Measurements from ENCODE around the gene RBM26. TPM values are rescaled to one million over a fixed set of nuclear protein-coding genes. Genes with fewer than 3 reads are reported as not detected.

RBM26 gene
- total and polyA plus RNA-seq, 9 donors, result 32.4 to 60.3 (median 48.2) TPM

DNA sequence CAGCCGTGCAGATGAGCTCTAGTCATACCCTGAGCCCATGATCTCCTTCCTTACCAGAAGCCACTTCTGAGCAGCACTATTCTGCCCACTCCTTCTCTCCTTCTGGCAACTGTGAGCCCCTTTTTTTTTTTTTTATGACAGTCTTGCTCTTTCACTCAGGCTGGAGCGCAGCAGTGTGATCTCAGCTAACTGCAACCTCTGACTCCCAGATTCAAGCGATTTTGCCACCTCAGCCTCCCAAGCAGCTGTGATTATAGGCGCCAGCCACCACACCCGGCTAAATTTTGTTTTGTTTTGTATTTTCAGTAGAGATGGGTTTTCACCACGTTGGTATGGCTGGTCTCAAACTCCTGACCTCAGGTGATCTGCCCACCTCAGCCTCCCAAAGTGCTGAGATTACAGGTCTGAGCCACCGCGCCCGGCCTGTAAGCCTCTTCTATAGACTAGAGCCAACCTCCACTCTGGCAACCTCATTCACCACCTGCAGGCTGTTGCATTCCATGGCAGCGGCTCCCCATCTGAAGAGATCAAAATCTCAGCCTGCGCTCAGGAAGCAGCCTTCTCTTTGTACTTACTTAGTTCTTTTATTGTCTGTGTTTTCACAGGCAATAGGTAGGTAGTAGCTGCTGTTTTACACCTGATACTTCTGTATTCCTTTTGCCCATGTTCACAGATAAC lies 40.1 kb upstream of the RBM26 start:
- no peaks in the 10 kb centered on the region for H3K36me3 ChIP-seq (ENCODE audit: control insufficient read depth, insufficient read depth, low read length)
- H3K27me3 ChIP-seq (ENCODE audit: control insufficient read depth, insufficient read depth, low read length), result no peaks in the 10 kb centered on the region
- WGBS (ENCODE audit: insufficient coverage), result 73% methylated on average over 5 of the region's 11 CpGs
- DNase-seq, result no peak
- no peak overlapping the region for H3K4me3 ChIP-seq (ENCODE audit: low read length)
- no peaks in the 10 kb centered on the region for H3K4me1 ChIP-seq (ENCODE audit: control insufficient read depth, insufficient read depth, low read length)
- no peaks in the 10 kb centered on the region for H3K9me3 ChIP-seq (replicated peaks; ENCODE audit: control insufficient read depth, low read depth, low read length)
- H3K27ac ChIP-seq (ENCODE audit: low read length), result no peak overlapping the region

DNA sequence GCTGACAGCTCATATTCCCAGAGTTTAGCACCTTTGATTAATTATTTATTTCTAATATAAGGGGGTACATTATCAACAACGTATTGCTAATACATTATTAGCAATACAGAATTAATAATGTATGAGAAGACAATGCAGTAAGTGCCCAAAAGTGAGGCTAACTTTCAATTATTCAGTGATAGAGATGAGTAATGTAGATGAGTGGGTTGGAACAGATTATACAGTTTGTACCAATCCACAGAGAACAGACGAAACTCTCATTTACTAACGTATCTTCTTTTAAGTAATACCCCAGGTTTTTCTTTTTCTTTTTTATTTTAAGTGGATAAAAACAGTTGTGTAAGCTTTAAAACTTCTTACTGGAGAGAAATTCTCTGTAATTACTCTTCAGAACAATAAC lies 36.7 kb upstream of the RBM26 start:
- Histone ChIP-seq H3K27ac (ENCODE audit: low read length) (no peak overlapping the region), H3K4me1 (ENCODE audit: control insufficient read depth, insufficient read depth, low read length) (no peaks in the 10 kb centered on the region), H3K27me3 (ENCODE audit: control insufficient read depth, insufficient read depth, low read length) (no peaks in the 10 kb centered on the region), H3K9me3 (replicated peaks; ENCODE audit: control insufficient read depth, low read depth, low read length) (no peaks in the 10 kb centered on the region), H3K36me3 (ENCODE audit: control insufficient read depth, insufficient read depth, low read length) (no peaks in the 10 kb centered on the region), H3K4me3 (ENCODE audit: low read length) (no peak overlapping the region)
- WGBS (ENCODE audit: insufficient coverage), result no CpG with 5 or more reads among the region's 3 CpGs
- DNase-seq, result no peak

DNA sequence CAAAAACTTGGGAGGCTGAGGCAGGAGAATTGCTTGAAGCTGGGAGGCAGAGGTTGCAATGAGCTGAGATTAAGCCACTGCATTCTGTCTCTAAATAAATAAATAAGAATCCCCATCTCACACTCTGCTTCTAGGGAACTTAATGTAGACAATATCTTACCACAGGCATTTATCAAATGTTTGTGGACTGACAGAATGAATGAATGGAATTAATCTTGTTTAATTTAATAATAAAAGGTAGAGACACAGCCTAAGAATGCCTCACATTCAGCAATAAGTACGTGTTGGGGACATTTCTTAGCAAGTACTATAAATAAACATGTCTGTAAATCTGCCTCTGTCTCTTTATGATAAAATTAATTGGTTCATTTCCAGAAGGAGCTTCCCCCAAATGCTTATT lies 36.2 kb upstream of the RBM26 start:
- no peak overlapping the region for H3K27ac ChIP-seq (ENCODE audit: low read length)
- DNase-seq, result no peak

DNA sequence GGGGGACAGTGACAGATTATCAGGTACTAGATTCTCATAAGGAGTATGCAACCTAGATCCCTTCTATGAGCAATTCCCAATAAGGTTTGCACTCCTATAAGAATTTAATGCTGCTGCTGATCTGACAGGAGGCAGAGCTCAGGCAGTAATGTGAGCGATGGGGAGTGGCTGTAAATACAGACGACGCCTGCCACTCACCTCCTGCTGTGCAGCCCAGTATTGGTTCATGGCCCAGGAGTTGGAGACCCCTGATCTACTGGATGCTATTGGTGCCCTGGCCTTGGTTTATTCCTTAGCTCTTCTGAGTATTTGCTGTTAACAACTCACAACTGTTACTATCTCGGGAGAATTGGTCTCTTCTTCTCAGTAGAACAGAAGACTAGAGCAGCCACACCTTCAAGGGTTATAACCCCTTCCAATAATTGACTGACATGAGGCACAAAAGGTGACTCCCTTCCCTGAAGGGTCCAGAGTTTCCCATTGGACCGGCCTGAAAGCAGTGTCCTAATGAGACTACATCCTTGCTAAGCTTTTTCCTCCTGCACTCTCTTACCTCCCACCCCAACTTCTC lies 35.0 kb upstream of the RBM26 start:
- Histone ChIP-seq H3K4me3 (ENCODE audit: low read length) (no peak overlapping the region), H3K27me3 (ENCODE audit: control insufficient read depth, insufficient read depth, low read length) (no peaks in the 10 kb centered on the region), H3K9me3 (replicated peaks; ENCODE audit: control insufficient read depth, low read depth, low read length) (no peaks in the 10 kb centered on the region), H3K27ac (ENCODE audit: low read length) (no peak overlapping the region), H3K36me3 (ENCODE audit: control insufficient read depth, insufficient read depth, low read length) (no peaks in the 10 kb centered on the region), H3K4me1 (ENCODE audit: control insufficient read depth, insufficient read depth, low read length) (no peaks in the 10 kb centered on the region)
- WGBS (ENCODE audit: insufficient coverage), result 63% methylated on average over 5 of the region's 5 CpGs
- no peak for DNase-seq

More for the DNA sequence above, 36.2 kb upstream of the RBM26 start:
- H3K27me3 ChIP-seq (ENCODE audit: control insufficient read depth, insufficient read depth, low read length), result no peaks in the 10 kb centered on the region
- no peaks in the 10 kb centered on the region for H3K4me1 ChIP-seq (ENCODE audit: control insufficient read depth, insufficient read depth, low read length)
- no peaks in the 10 kb centered on the region for H3K9me3 ChIP-seq (replicated peaks; ENCODE audit: control insufficient read depth, low read depth, low read length)
- WGBS (ENCODE audit: insufficient coverage), result no CpG with 5 or more reads among the region's 1 CpG
- no peaks in the 10 kb centered on the region for H3K36me3 ChIP-seq (ENCODE audit: control insufficient read depth, insufficient read depth, low read length)
- H3K4me3 ChIP-seq (ENCODE audit: low read length), result no peak overlapping the region

DNA sequence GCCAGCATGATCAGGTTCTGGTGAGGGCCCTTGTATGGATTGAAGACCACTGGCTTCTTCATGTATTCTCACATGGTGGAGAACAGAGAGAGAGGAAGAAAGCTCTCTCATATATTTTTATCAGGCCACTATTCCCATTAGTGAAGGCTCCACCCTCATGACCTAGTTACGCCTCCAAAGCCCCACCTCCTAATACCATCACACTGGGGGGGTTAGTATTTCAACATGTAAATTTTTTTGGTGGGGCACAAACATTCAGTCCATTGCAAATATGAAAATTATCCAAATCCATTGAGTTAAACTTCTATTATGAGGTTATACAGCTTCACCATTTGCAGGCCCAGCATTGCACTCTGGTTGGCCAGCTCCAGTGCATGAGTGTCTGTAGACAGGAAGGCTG lies 33.2 kb upstream of the RBM26 start:
- DNase-seq, result no peak
- WGBS (ENCODE audit: insufficient coverage), result no CpG with 5 or more reads among the region's 1 CpG
- no peaks in the 10 kb centered on the region for H3K4me1 ChIP-seq (ENCODE audit: control insufficient read depth, insufficient read depth, low read length)
- no peaks in the 10 kb centered on the region for H3K9me3 ChIP-seq (replicated peaks; ENCODE audit: control insufficient read depth, low read depth, low read length)
- no peak overlapping the region for H3K27ac ChIP-seq (ENCODE audit: low read length)
- no peak overlapping the region for H3K4me3 ChIP-seq (ENCODE audit: low read length)
- no peaks in the 10 kb centered on the region for H3K36me3 ChIP-seq (ENCODE audit: control insufficient read depth, insufficient read depth, low read length)
- no peaks in the 10 kb centered on the region for H3K27me3 ChIP-seq (ENCODE audit: control insufficient read depth, insufficient read depth, low read length)

DNA sequence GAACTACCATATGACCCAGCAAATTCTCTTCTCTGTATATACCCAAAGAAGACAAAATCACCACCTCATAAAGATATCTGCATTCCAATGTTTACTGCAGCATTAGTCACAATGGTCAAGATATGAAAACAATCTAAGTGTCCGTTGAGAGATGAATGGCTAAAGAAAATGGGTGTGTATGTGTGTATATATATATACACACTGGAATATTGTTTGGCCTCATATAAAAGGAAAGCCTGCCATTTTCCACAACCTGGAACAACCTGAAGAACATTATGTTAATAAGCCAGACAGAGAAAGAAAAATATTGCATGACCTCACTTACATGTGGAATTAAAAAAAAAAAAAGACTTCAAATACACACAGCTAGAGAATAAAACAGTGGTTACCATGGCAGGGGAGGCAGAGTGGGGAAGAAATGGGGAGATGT lies 29.5 kb upstream of the RBM26 start:
- WGBS (ENCODE audit: insufficient coverage), result no CpG with 5 or more reads among the region's 1 CpG
- H3K27me3 ChIP-seq (ENCODE audit: control insufficient read depth, insufficient read depth, low read length), result no peaks in the 10 kb centered on the region
- H3K36me3 ChIP-seq (ENCODE audit: control insufficient read depth, insufficient read depth, low read length), result no peaks in the 10 kb centered on the region
- H3K4me1 ChIP-seq (ENCODE audit: control insufficient read depth, insufficient read depth, low read length), result no peaks in the 10 kb centered on the region
- DNase-seq, result no peak
- no peaks in the 10 kb centered on the region for H3K9me3 ChIP-seq (replicated peaks; ENCODE audit: control insufficient read depth, low read depth, low read length)
- no peak overlapping the region for H3K4me3 ChIP-seq (ENCODE audit: low read length)
- H3K27ac ChIP-seq (ENCODE audit: low read length), result no peak overlapping the region

DNA sequence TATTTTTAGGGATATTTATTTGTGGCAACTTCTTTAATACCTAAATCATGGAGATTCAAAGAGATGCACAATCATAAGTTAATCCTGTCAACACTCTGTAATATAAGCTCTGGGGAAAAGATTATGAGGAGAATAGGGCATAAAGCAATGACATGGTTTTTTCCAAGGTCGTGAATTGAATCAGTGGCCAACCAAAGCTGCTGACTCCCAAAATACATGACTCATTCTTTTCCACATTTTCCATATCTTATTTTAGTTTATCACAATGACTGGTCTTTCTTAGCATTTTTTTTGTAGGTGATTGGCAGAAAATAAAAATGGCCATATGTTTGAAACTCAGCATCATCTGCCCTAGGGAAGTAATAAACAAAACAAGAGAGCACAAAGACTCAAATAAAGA lies 28.5 kb upstream of the RBM26 start:
- no CpG with 5 or more reads among the region's 1 CpG for WGBS (ENCODE audit: insufficient coverage)
- peak; percentile 59 for DNase-seq
- H3K36me3 ChIP-seq (ENCODE audit: control insufficient read depth, insufficient read depth, low read length), result no peaks in the 10 kb centered on the region

DNA sequence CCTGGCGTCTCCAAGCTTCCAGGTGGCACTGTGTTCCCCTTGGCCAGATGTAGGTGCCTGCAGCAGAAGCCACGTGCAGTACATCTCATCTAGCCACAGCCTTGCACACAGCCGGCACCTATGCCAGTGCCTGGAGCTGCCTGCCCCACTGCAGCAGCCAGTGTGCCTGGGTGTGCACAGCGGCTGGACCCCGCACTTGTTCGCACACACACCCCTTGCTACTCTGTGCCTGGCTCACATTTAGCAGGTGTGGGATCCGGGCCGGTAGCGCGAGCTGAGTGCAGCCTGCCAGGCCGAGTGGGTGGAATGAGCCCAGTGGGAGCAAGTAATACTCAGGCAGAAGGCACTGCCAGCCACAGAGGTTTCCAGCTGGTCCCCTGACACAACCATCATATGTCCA lies 26.9 kb upstream of the RBM26 start:
- Histone ChIP-seq H3K9me3 (replicated peaks; ENCODE audit: control insufficient read depth, low read depth, low read length) (no peaks in the 10 kb centered on the region), H3K4me1 (ENCODE audit: control insufficient read depth, insufficient read depth, low read length) (no peaks in the 10 kb centered on the region), H3K36me3 (ENCODE audit: control insufficient read depth, insufficient read depth, low read length) (no peaks in the 10 kb centered on the region), H3K27ac (ENCODE audit: low read length) (no peak overlapping the region), H3K27me3 (ENCODE audit: control insufficient read depth, insufficient read depth, low read length) (no peaks in the 10 kb centered on the region), H3K4me3 (ENCODE audit: low read length) (no peak overlapping the region)
- no peak for DNase-seq
- 95% methylated on average over 10 of the region's 11 CpGs for WGBS (ENCODE audit: insufficient coverage)

More for the DNA sequence above, 28.5 kb upstream of the RBM26 start:
- H3K27me3 ChIP-seq (ENCODE audit: control insufficient read depth, insufficient read depth, low read length), result no peaks in the 10 kb centered on the region
- H3K4me1 ChIP-seq (ENCODE audit: control insufficient read depth, insufficient read depth, low read length), result no peaks in the 10 kb centered on the region
- no peaks in the 10 kb centered on the region for H3K9me3 ChIP-seq (replicated peaks; ENCODE audit: control insufficient read depth, low read depth, low read length)
- no peak overlapping the region for H3K4me3 ChIP-seq (ENCODE audit: low read length)
- no peak overlapping the region for H3K27ac ChIP-seq (ENCODE audit: low read length)

DNA sequence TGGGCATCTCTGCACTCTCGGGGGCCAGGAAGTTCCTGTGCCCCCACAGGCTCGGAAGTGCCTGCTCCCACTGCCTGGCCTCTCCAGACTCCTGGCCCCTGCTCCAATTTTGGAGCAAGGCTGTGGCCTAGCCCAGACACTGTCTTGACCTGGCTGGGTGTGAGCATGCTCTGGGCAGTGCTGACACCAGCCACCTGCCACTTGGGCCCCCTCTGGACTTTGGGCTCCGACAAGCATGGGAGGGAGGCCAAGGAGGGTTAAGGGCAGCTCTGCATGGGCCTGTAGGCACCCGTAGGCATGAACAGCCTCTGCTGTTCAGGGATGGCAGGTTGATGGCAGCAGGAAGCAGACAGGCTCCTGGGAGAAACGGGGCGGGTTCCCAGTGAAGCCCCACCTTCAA lies 26.0 kb upstream of the RBM26 start:
- H3K27me3 ChIP-seq (ENCODE audit: control insufficient read depth, insufficient read depth, low read length), result no peaks in the 10 kb centered on the region
- H3K27ac ChIP-seq (ENCODE audit: low read length), result no peak overlapping the region
- H3K9me3 ChIP-seq (replicated peaks; ENCODE audit: control insufficient read depth, low read depth, low read length), result no peaks in the 10 kb centered on the region
- H3K4me3 ChIP-seq (ENCODE audit: low read length), result no peak overlapping the region
- DNase-seq, result no peak
- WGBS (ENCODE audit: insufficient coverage), result 90% methylated on average over 6 of the region's 6 CpGs
- no peaks in the 10 kb centered on the region for H3K36me3 ChIP-seq (ENCODE audit: control insufficient read depth, insufficient read depth, low read length)
- no peaks in the 10 kb centered on the region for H3K4me1 ChIP-seq (ENCODE audit: control insufficient read depth, insufficient read depth, low read length)

DNA sequence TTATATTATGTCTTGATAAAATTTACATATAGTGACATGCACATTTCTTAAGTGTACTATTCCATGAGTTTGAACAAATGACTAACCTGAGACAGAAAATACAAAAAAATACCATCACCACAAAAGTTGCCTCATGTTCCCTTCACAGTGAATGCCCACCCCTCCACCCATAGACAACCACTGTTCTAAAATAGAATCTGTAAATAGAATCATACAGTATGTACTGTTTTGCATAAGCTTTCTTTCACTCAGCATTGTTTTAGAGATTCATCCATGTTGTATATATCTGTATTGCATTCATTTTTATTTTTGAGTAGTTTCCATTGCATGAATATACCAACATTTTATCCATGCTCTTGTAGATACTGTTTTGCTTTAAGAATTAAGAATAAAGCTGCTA lies 23.3 kb upstream of the RBM26 start:
- Histone ChIP-seq H3K27me3 (ENCODE audit: control insufficient read depth, insufficient read depth, low read length) (no peaks in the 10 kb centered on the region), H3K4me3 (ENCODE audit: low read length) (no peak overlapping the region), H3K27ac (ENCODE audit: low read length) (no peak overlapping the region), H3K9me3 (replicated peaks; ENCODE audit: control insufficient read depth, low read depth, low read length) (no peaks in the 10 kb centered on the region), H3K36me3 (ENCODE audit: control insufficient read depth, insufficient read depth, low read length) (no peaks in the 10 kb centered on the region), H3K4me1 (ENCODE audit: control insufficient read depth, insufficient read depth, low read length) (no peaks in the 10 kb centered on the region)
- no peak for DNase-seq

DNA sequence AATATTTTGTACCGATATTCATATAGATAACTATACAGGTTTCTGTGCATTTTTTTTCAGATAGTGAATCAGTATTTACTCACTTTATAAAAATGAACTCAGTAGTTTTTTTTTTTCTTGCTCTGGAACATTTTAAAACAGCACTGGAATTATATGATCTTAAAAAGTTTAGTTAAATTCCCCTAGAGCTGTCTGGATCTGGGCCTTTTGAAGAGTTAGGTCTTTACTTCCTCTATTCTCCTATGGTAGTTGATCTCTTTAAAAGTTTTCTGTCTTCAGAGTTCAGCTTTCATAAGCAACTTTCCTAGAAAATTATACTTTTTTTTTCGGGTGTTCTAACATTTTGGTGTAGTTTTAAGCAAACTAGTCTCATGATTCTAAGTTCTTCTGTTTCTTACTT lies 21.8 kb upstream of the RBM26 start:
- no CpG with 5 or more reads among the region's 2 CpGs for WGBS (ENCODE audit: insufficient coverage)
- no peak for DNase-seq
- Histone ChIP-seq H3K4me1 (ENCODE audit: control insufficient read depth, insufficient read depth, low read length) (no peaks in the 10 kb centered on the region), H3K9me3 (replicated peaks; ENCODE audit: control insufficient read depth, low read depth, low read length) (no peaks in the 10 kb centered on the region), H3K4me3 (ENCODE audit: low read length) (no peak overlapping the region), H3K27me3 (ENCODE audit: control insufficient read depth, insufficient read depth, low read length) (no peaks in the 10 kb centered on the region), H3K27ac (ENCODE audit: low read length) (no peak overlapping the region), H3K36me3 (ENCODE audit: control insufficient read depth, insufficient read depth, low read length) (no peaks in the 10 kb centered on the region)
